Esophagus squamous epithelium (tissue), 5 donors: ENCODE data around the gene TPSB2. TPM values are rescaled to one million over a fixed set of nuclear protein-coding genes. Genes with fewer than 3 reads are reported as not detected.

ENCODE experiments used
- DNase-seq: peaks from one replicate; lab custom pipeline; 2025; lab: John Stamatoyannopoulos, UW
- H3K27ac ChIP-seq, 4 donors: fragments of 200-600 bp; sonication (generic); one replicate each; pipeline ENCODE4 v1.5.1; 2016 to 2019; ENCODE audit warnings: mild to moderate bottlenecking in 1 of 4
- H3K27me3 ChIP-seq, 4 donors: fragments of 200-600 bp; sonication (generic); 1 replicate in 3 of 4; 2 replicates in 1 of 4; pipeline versions ENCODE4 v1.5.1 to v1.6.0; 2017 to 2021; ENCODE audit warnings: antibody characterized with exemption in 1 of 4
- H3K36me3 ChIP-seq, 3 donors: fragments of 200-600 bp; sonication (generic); one replicate each; pipeline ENCODE4 v1.5.1; 2016 to 2019
- H3K4me1 ChIP-seq, 3 donors: fragments of 200-600 bp; sonication (generic); one replicate each; pipeline ENCODE4 v1.5.1; 2017 to 2019
- H3K4me3 ChIP-seq, 4 donors: fragments of 200-600 bp; sonication (generic); 1 replicate in 3 of 4; 2 replicates in 1 of 4; pipeline ENCODE4 v1.5.1; 2016 to 2019; ENCODE audit warnings: mild to moderate bottlenecking in 2 of 4, moderate library complexity in 1 of 4
- H3K9me3 ChIP-seq, 3 donors: fragments of 200-600 bp; sonication (generic); one replicate each; pipeline ENCODE4 v1.5.1; 2016 to 2019
- CTCF ChIP-seq, 6 experiments: fragments of 450-650 bp in 4 of 6; fragments of 200-600 bp in 2 of 6; sonication (generic) in 2 of 6; IDR thresholded peaks; one replicate each; pipeline ENCODE4 v1.5.1; 2016 to 2019; ENCODE audit warnings: antibody characterized with exemption in 6 of 6, mild to moderate bottlenecking in 4 of 6, moderate library complexity in 4 of 6
- POLR2A ChIP-seq, 4 donors: fragments of 450-650 bp; IDR thresholded peaks; one replicate each; pipeline ENCODE4 v1.6.1; 2017; ENCODE audit warnings: antibody characterized with exemption in 4 of 4, mild to moderate bottlenecking in 4 of 4, moderate library complexity in 3 of 4
- WGBS, 2 donors: methylation state at CpG; one replicate each; pipeline ENCODE4 v1.1.5; 2018; 5-methylcytosine and 5-hydroxymethylcytosine counted together
- intact Hi-C: fragments of 100-400 bp; cut with DNase I; formaldehyde crosslinking; loops from one replicate; pipeline ENCODE4 v1.15.0; 2022
- total RNA-seq, 4 donors: library from RNA; depleted of rRNA; stranded (reverse); fragments of >200 nt; gene quantifications; one replicate each; pipeline ENCODE4 v1.1.0, GENCODE V29; 2016
- donor health status: DM: yes; HTN: yes; CAD: no.

Gene TPSB2
- total RNA-seq, 4 donors from 2014 or later = 4.0 to 537 (median 20.2) TPM

GRCh38 chr16:1215574-1216295, 14.2 kb downstream of the TPSB2 start:
- H3K27ac ChIP-seq = no peak overlapping the region
- no peak for TF ChIP-seq CTCF (IDR thresholded peaks at IDR 0.05)
- no peak for TF ChIP-seq POLR2A (IDR thresholded peaks at IDR 0.05)
- no peaks in the 10 kb centered on the region for H3K9me3 ChIP-seq
- peaks cover 0 to 7% (median 0%) of the 10 kb centered on the region in 4 donors for H3K27me3 ChIP-seq
- intact Hi-C loops = no loop called here
- H3K4me1 ChIP-seq = no peaks in the 10 kb centered on the region
- no peak for DNase-seq
- WGBS, 2 donors = 61 to 83% methylated on average over 10 to 16 of the region's 32 CpGs
- peaks cover 0 to 52% (median 0%) of the 10 kb centered on the region in 3 donors for H3K36me3 ChIP-seq
- H3K4me3 ChIP-seq = no peak overlapping the region

- DNase-seq = no peak
- H3K27me3 ChIP-seq = peaks cover 0 to 7% (median 0%) of the 10 kb centered on the region in 4 donors
- H3K9me3 ChIP-seq = no peaks in the 10 kb centered on the region
- peaks cover 0 to 60% (median 0%) of the 10 kb centered on the region in 3 donors for H3K36me3 ChIP-seq
- TF ChIP-seq POLR2A (IDR thresholded peaks at IDR 0.05) (no peak), CTCF (IDR thresholded peaks at IDR 0.05) (no peak)
- H3K4me3 ChIP-seq = no peak overlapping the region
- no peaks in the 10 kb centered on the region for H3K4me1 ChIP-seq
- intact Hi-C loops = no loop called here
- WGBS, 2 donors = 71% methylated on average over 1 of the region's 16 CpGs; no CpG with 5 or more reads in 1 of the 2 donors
- H3K27ac ChIP-seq = no peak overlapping the region
Measured at GRCh38 chr16:1214719-1215118, 15.3 kb downstream of the TPSB2 start.

GRCh38 chr16:1213796-1214372, 16.1 kb downstream of the TPSB2 start:
- Histone ChIP-seq H3K4me1 (no peaks in the 10 kb centered on the region), H3K36me3 (peaks cover 0 to 67% (median 0%) of the 10 kb centered on the region in 3 donors), H3K27ac (no peak overlapping the region), H3K4me3 (no peak overlapping the region), H3K27me3 (peaks cover 0 to 7% (median 0%) of the 10 kb centered on the region in 4 donors), H3K9me3 (no peaks in the 10 kb centered on the region)
- WGBS, 2 donors = 72 to 78% methylated on average over 14 to 17 of the region's 25 CpGs
- intact Hi-C loops = no loop called here
- TF ChIP-seq CTCF (IDR thresholded peaks at IDR 0.05) = no peak
- no peak for TF ChIP-seq POLR2A (IDR thresholded peaks at IDR 0.05)
- no peak for DNase-seq

GRCh38 chr16:1213231-1213630, 16.8 kb downstream of the TPSB2 start:
- WGBS, 2 donors = 40% methylated on average over 1 of the region's 8 CpGs; no CpG with 5 or more reads in 1 of the 2 donors
- TF ChIP-seq CTCF (IDR thresholded peaks at IDR 0.05) = no peak
- TF ChIP-seq POLR2A (IDR thresholded peaks at IDR 0.05) = no peak
- no peak overlapping the region for H3K4me3 ChIP-seq
- H3K27me3 ChIP-seq = peaks cover 0 to 7% (median 0%) of the 10 kb centered on the region in 4 donors
- no peaks in the 10 kb centered on the region for H3K4me1 ChIP-seq
- DNase-seq = no peak
- no peaks in the 10 kb centered on the region for H3K9me3 ChIP-seq
- peaks cover 0 to 65% (median 0%) of the 10 kb centered on the region in 3 donors for H3K36me3 ChIP-seq
- intact Hi-C loops = no loop called here
- no peak overlapping the region for H3K27ac ChIP-seq

- intact Hi-C loops = no loop called here
- DNase-seq = no peak
- no peak overlapping the region for H3K4me3 ChIP-seq
- H3K27ac ChIP-seq = no peak overlapping the region
- H3K9me3 ChIP-seq = no peaks in the 10 kb centered on the region
- no peak for TF ChIP-seq POLR2A (IDR thresholded peaks at IDR 0.05)
- H3K36me3 ChIP-seq = peaks cover 0 to 61% (median 0%) of the 10 kb centered on the region in 3 donors
- no peaks in the 10 kb centered on the region for H3K4me1 ChIP-seq
- H3K27me3 ChIP-seq = peaks cover 0 to 3% (median 0%) of the 10 kb centered on the region in 4 donors
- 93% methylated on average over 3 of the region's 40 CpGs; no CpG with 5 or more reads in 1 of the 2 donors for WGBS, 2 donors
Measured at GRCh38 chr16:1212616-1213194, 17.3 kb downstream of the TPSB2 start.
